Measurements from ENCODE around the gene POU2AF3. TPM values are rescaled to one million over a fixed set of nuclear protein-coding genes. Genes with fewer than 3 reads are reported as not detected.

Gene POU2AF3
- total and polyA plus RNA-seq, 2 donors (not counting 1 experiment from before 2014, with no cell fraction given) = 0.51 to 2.1 TPM

DNA sequence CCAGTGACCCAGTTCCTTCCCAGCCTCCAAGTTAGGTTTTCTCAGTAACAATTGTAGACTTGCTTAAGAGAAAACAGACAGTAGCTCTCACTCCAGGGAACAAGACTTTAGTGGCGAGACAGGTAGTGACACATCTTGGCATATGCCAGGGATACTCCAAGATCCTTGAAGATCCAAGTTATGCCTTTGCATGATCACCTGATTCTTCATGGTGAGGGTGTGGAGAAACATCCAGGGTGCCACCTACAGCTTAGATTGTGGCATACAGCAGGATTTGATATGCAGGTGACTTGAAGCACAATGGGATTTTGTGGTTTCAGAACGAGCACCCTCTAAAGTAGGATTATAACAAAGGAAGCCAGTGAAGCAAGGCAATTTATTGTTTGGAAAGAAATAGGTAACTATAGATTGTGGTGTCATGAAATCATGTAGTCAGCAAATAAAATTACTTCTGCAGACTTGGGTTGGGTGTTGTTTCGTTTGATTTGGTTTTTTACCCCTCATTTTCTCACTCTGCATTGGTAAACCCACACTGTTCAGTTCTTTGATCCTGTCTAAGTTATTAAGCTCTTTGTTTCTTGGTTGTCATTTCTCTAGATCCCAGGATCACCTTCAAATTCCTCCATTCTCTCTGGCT is 9.2 kb downstream of the POU2AF3 start:
- Histone ChIP-seq H3K9ac (ENCODE audit: low read length) (no peak overlapping the region), H3K9me3 (ENCODE audit: control extremely low read depth in 1 of 3, control insufficient read depth in 2 of 3, insufficient read depth in 1 of 3, low read length in 2 of 3) (peaks cover 0 to 3% (median 0%) of the 10 kb centered on the region in 3 donors), H2AFZ (ENCODE audit: insufficient read depth, low read depth, low read length, poor library complexity, severe bottlenecking) (no peak overlapping the region), H3K4me2 (replicated peaks; ENCODE audit: low read depth, low read length, poor library complexity, severe bottlenecking) (no peak overlapping the region), H3K27me3 (replicated peaks in 1 of 4; ENCODE audit: control extremely low read depth in 1 of 4, control insufficient read depth in 3 of 4, insufficient read depth in 4 of 4, low read length in 3 of 4) (peaks cover 0 to 4% (median 2%) of the 10 kb centered on the region in 4 experiments), H3K27ac (ENCODE audit: low read length in 2 of 2) (no peak overlapping the region), H3K4me3 (ENCODE audit: control extremely low read depth in 1 of 5, extremely low read depth in 1 of 5, insufficient read depth in 1 of 5, low read depth in 2 of 5, low read length in 4 of 5) (no peak overlapping the region), H3K4me1 (ENCODE audit: control insufficient read depth in 2 of 2, insufficient read depth in 2 of 2, low read length in 2 of 2) (peaks cover 2 to 3% of the 10 kb centered on the region in 2 donors), H4K20me1 (ENCODE audit: control insufficient read depth, insufficient read depth, low read length, poor library complexity, severe bottlenecking) (no peaks in the 10 kb centered on the region), H3K36me3 (replicated peaks in 1 of 2; ENCODE audit: control extremely low read depth in 1 of 2, control insufficient read depth in 1 of 2, extremely low read depth in 1 of 2, insufficient read depth in 2 of 2, low read length in 1 of 2) (peaks cover 0 to 3% of the 10 kb centered on the region in 2 experiments), H3K79me2 (ENCODE audit: control insufficient read depth, insufficient read depth, low read length) (no peaks in the 10 kb centered on the region)
- Mint-ChIP-seq H3K9me3 (ENCODE audit: insufficient read depth) (no peaks in the 10 kb centered on the region), H3K27me3 (no peaks in the 10 kb centered on the region), H3K4me3 (no peak overlapping the region), H3K4me1 (peaks cover 6% of the 10 kb centered on the region), H3K27ac (no peak overlapping the region)
- intact Hi-C loops (cut with micrococcal nuclease) = loop anchor here (5.0 kb wide), 1 partner anchor 40 kb away; no protein-coding TSS in a partner anchor
- WGBS (ENCODE audit: insufficient coverage) = 100% methylated on average over 1 of the region's 3 CpGs
- POLR2A ChIA-PET = no interaction called here
- DNase-seq (no peak), ATAC-seq (ENCODE audit: low read depth) (no peak)
- CTCF ChIA-PET = interaction anchor here (1.5 kb wide), 1 partner anchor 9 kb away, joined by 3 read pairs; no protein-coding TSS in a partner anchor
- TF ChIP-seq EZH2 (IDR thresholded peaks at IDR 0.05; ENCODE audit: borderline replicate concordance, insufficient read depth, low read depth, low read length, poor library complexity, severe bottlenecking) = no peak
- TF ChIP-seq, protein P1, sequence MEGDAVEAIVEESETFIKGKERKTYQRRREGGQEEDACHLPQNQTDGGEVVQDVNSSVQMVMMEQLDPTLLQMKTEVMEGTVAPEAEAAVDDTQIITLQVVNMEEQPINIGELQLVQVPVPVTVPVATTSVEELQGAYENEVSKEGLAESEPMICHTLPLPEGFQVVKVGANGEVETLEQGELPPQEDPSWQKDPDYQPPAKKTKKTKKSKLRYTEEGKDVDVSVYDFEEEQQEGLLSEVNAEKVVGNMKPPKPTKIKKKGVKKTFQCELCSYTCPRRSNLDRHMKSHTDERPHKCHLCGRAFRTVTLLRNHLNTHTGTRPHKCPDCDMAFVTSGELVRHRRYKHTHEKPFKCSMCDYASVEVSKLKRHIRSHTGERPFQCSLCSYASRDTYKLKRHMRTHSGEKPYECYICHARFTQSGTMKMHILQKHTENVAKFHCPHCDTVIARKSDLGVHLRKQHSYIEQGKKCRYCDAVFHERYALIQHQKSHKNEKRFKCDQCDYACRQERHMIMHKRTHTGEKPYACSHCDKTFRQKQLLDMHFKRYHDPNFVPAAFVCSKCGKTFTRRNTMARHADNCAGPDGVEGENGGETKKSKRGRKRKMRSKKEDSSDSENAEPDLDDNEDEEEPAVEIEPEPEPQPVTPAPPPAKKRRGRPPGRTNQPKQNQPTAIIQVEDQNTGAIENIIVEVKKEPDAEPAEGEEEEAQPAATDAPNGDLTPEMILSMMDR (IDR thresholded peaks at IDR 0.05) = no peak

DNA sequence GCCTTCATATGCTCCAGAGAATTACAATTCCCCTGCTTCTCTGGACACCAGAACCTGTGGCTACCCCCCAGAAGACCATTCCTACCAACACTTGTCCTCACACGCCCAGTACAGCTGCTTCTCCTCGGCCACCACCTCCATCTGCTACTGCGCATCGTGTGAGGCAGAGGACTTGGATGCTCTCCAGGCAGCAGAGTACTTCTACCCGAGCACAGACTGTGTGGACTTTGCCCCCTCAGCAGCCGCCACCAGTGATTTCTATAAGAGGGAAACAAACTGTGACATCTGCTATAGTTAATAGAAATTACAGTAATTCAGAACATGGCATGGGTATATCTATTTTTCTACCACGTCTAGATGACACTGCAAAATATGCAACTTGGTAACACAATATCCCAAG is 9.8 kb downstream of the POU2AF3 start:
- Histone ChIP-seq H3K27ac (ENCODE audit: low read length in 2 of 2) (no peak overlapping the region), H3K4me2 (replicated peaks; ENCODE audit: low read depth, low read length, poor library complexity, severe bottlenecking) (no peak overlapping the region), H3K4me3 (ENCODE audit: control extremely low read depth in 1 of 5, extremely low read depth in 1 of 5, insufficient read depth in 1 of 5, low read depth in 2 of 5, low read length in 4 of 5) (no peak overlapping the region), H3K36me3 (replicated peaks in 1 of 2; ENCODE audit: control extremely low read depth in 1 of 2, control insufficient read depth in 1 of 2, extremely low read depth in 1 of 2, insufficient read depth in 2 of 2, low read length in 1 of 2) (peaks cover 0 to 3% of the 10 kb centered on the region in 2 experiments), H3K27me3 (replicated peaks in 1 of 4; ENCODE audit: control extremely low read depth in 1 of 4, control insufficient read depth in 3 of 4, insufficient read depth in 4 of 4, low read length in 3 of 4) (peaks cover 0 to 4% (median 2%) of the 10 kb centered on the region in 4 experiments), H3K79me2 (ENCODE audit: control insufficient read depth, insufficient read depth, low read length) (no peaks in the 10 kb centered on the region), H3K9ac (ENCODE audit: low read length) (no peak overlapping the region), H3K4me1 (ENCODE audit: control insufficient read depth in 2 of 2, insufficient read depth in 2 of 2, low read length in 2 of 2) (no peaks in the 10 kb centered on the region), H2AFZ (ENCODE audit: insufficient read depth, low read depth, low read length, poor library complexity, severe bottlenecking) (no peak overlapping the region), H3K9me3 (ENCODE audit: control extremely low read depth in 1 of 3, control insufficient read depth in 2 of 3, insufficient read depth in 1 of 3, low read length in 2 of 3) (peaks cover 0 to 4% (median 0%) of the 10 kb centered on the region in 3 donors), H4K20me1 (ENCODE audit: control insufficient read depth, insufficient read depth, low read length, poor library complexity, severe bottlenecking) (no peaks in the 10 kb centered on the region)
- ATAC-seq (ENCODE audit: low read depth) (no peak), DNase-seq (no peak)
- 92% methylated on average over 2 of the region's 7 CpGs for WGBS (ENCODE audit: insufficient coverage)
- POLR2A ChIA-PET = no interaction called here
- Mint-ChIP-seq H3K27me3 (no peaks in the 10 kb centered on the region), H3K9me3 (ENCODE audit: insufficient read depth) (peaks cover 1% of the 10 kb centered on the region), H3K4me1 (peaks cover 2% of the 10 kb centered on the region), H3K27ac (no peak overlapping the region), H3K4me3 (no peak overlapping the region)
- TF ChIP-seq, protein P1 (IDR thresholded peaks at IDR 0.05) = no peak
- CTCF ChIA-PET = interaction anchor here (1.5 kb wide), 1 partner anchor 9 kb away, joined by 3 read pairs; no protein-coding TSS in a partner anchor
- intact Hi-C loops (cut with micrococcal nuclease) = loop anchor here (5.0 kb wide), 1 partner anchor 39 kb away; no protein-coding TSS in a partner anchor
